Adrenal gland (tissue), 5 donors: ENCODE data around the gene PLA2G2C.

ENCODE experiments used
- POLR2A ChIP-seq, 2 donors: fragments of 450-650 bp; IDR thresholded peaks; one replicate each; pipeline ENCODE4 v1.6.1; 2017; ENCODE audit warnings: antibody characterized with exemption in 2 of 2, mild to moderate bottlenecking in 2 of 2, moderate library complexity in 1 of 2
- TF ChIP-seq, protein P1 (sequence below), 6 experiments: fragments of 450-650 bp in 4 of 6; fragments of 200-600 bp in 2 of 6; sonication (generic) in 1 of 6; IDR thresholded peaks; 1 replicate in 5 of 6; 2 replicates in 1 of 6; pipeline versions ENCODE4 v1.5.1 to v1.8.0; 2016 to 2021; ENCODE audit warnings: antibody characterized with exemption in 6 of 6, mild to moderate bottlenecking in 2 of 6, moderate library complexity in 1 of 6
- donor health status: DM: no; HTN: no; CAD: no.

DNA sequence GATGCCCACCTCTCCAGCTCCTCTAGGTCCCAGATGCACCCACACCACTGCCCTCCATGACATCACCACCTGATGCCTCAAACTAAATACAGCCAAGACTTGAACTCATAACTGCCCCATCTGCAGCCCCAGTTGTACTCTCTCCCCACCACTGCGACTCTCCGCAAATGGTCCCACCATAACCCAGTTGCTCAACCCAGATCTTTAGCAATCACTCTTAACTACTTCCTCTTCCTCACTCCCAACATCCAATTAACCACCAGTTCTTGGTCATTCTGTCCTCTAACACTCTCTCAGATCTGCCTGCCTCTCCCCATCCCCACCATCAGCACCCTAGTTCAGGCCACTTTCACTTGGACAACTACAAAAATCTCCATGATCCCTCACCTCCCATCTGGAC lies 36.8 kb upstream of the PLA2G2C start:
- TF ChIP-seq, protein P1, sequence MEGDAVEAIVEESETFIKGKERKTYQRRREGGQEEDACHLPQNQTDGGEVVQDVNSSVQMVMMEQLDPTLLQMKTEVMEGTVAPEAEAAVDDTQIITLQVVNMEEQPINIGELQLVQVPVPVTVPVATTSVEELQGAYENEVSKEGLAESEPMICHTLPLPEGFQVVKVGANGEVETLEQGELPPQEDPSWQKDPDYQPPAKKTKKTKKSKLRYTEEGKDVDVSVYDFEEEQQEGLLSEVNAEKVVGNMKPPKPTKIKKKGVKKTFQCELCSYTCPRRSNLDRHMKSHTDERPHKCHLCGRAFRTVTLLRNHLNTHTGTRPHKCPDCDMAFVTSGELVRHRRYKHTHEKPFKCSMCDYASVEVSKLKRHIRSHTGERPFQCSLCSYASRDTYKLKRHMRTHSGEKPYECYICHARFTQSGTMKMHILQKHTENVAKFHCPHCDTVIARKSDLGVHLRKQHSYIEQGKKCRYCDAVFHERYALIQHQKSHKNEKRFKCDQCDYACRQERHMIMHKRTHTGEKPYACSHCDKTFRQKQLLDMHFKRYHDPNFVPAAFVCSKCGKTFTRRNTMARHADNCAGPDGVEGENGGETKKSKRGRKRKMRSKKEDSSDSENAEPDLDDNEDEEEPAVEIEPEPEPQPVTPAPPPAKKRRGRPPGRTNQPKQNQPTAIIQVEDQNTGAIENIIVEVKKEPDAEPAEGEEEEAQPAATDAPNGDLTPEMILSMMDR (IDR thresholded peaks at IDR 0.05) = no peak
- no peak for TF ChIP-seq POLR2A (IDR thresholded peaks at IDR 0.05)
